Mammary epithelial cell (primary cell): ENCODE data around the gene TXLNB.

Experiments used
- EZH2 ChIP-seq: IDR thresholded peaks from 2 replicates; pipeline ENCODE4 v1.6.1; 2012; ENCODE audit warnings: low read length, inconsistent platforms, borderline replicate concordance
- TF ChIP-seq, protein P1 (sequence below), 2 donors: IDR thresholded peaks in 1 of 2; conservative IDR thresholded peaks in 1 of 2; 2 replicates each; pipeline ENCODE4 v1.5.1; 2011 to 2012; ENCODE audit warnings: inconsistent platforms in 2 of 2, low read length in 2 of 2, mild to moderate bottlenecking in 2 of 2, control low read depth in 1 of 2, low read depth in 1 of 2; ENCODE audit not compliant: insufficient read depth in 1 of 2; ENCODE audit errors: extremely low read depth in 1 of 2

- TF ChIP-seq, protein P1, sequence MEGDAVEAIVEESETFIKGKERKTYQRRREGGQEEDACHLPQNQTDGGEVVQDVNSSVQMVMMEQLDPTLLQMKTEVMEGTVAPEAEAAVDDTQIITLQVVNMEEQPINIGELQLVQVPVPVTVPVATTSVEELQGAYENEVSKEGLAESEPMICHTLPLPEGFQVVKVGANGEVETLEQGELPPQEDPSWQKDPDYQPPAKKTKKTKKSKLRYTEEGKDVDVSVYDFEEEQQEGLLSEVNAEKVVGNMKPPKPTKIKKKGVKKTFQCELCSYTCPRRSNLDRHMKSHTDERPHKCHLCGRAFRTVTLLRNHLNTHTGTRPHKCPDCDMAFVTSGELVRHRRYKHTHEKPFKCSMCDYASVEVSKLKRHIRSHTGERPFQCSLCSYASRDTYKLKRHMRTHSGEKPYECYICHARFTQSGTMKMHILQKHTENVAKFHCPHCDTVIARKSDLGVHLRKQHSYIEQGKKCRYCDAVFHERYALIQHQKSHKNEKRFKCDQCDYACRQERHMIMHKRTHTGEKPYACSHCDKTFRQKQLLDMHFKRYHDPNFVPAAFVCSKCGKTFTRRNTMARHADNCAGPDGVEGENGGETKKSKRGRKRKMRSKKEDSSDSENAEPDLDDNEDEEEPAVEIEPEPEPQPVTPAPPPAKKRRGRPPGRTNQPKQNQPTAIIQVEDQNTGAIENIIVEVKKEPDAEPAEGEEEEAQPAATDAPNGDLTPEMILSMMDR (conservative IDR thresholded peaks at IDR 0.05 in 1 of 2, IDR thresholded peaks at IDR 0.05 in 1 of 2; ENCODE audit: extremely low read depth in 1 of 2, insufficient read depth in 1 of 2, low read depth in 1 of 2, low read length in 2 of 2): no peak
- no peak for TF ChIP-seq EZH2
Measured at GRCh38 chr6:139297921-139298320, 6.1 kb upstream of the TXLNB start.
